ENCODE results near the gene BABAM2. TPM values are rescaled to one million over a fixed set of nuclear protein-coding genes. Genes with fewer than 3 reads are reported as not detected.

Gene BABAM2
- total and polyA plus RNA-seq, 2 of the 4 experiments (the other 2 are of a cell fraction) = 20.9 to 23.1 TPM

DNA sequence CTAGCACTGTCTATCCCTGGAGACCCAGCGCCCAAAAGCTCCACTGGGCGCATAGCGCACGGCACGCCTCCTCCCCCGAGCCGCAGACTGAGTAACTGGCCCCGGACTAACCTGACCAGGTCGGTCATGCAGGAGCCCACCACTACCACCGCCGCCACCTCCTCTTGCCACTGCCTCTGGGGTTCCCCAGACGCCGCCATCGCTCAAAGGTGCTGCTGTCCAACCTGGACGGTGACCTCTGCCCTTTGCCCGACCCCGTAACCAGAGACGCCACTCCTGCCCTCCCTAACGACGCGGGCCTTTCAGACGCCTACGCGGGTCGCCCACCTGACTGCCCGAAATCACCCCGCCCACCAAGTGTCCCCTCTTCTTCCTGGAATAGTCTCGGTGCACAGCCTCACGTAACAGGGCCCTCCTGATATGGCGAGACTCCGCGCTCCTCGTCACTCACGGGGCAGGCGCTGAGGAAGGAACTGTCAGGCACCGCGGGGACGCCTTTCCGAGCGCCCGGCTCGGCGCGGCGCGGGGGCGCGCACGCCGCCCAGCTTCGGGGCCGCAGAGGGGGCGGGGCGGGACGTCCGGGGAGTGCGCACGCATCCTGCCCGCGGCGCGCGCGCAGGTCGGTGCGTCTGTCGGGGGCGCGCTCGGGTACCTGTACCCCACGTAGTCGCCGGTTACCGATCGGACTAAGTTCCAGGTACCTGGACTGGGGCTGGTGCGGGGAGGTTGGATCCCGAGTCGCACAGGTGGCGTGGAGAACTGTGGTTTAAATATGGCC, at the start of gene BABAM2, which contains the start of gene RBKS (continued):
- TF ChIP-seq, protein P1, sequence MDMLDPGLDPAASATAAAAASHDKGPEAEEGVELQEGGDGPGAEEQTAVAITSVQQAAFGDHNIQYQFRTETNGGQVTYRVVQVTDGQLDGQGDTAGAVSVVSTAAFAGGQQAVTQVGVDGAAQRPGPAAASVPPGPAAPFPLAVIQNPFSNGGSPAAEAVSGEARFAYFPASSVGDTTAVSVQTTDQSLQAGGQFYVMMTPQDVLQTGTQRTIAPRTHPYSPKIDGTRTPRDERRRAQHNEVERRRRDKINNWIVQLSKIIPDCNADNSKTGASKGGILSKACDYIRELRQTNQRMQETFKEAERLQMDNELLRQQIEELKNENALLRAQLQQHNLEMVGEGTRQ (IDR thresholded peaks at IDR 0.05; ENCODE audit: low read depth, low read length) = peak; percentile 38; the same call in 1 of the 2 replicates
- TF ChIP-seq RFX5 (IDR thresholded peaks at IDR 0.05; ENCODE audit: low read depth, low read length) = no peak
- TF ChIP-seq FOS (IDR thresholded peaks at IDR 0.05; ENCODE audit: low read depth, low read length) = no peak
- no peak for TF ChIP-seq MAFK (IDR thresholded peaks at IDR 0.05; ENCODE audit: low read depth, low read length)

DNA sequence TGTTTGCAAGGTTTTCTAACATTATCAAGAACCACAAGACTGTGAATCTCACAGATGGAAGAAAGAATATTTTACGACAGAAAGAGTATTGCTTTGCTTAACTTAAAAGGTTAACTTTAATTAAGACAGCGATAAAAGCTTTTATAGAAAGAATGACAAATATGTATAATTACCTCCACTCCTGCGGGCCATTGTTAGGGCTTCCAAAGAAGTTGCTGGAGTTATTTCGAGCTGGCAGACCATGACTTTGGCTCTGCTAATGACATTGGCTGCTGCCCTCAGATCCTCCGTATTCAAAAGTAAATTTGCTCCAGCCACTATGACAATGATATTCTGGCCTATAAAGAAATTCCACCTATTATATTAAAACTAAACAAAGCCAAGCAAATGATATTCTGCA, 47.6 kb upstream of the BABAM2 start:
- no peak overlapping the region for H4K5ac ChIP-seq (ENCODE audit: low read depth, low read length)
- intact Hi-C loops (cut with micrococcal nuclease) (no loop called here), in situ Hi-C loops (cut with MboI; ENCODE audit: low sequenced_read_pairs) (no loop called here), dilution Hi-C loops (cut with HindIII; ENCODE audit: low sequenced_read_pairs, unreplicated experiment) (no loop called here)
- no peak overlapping the region for H3K56ac ChIP-seq (ENCODE audit: extremely low read depth, insufficient read depth, low read length)
- no peaks in the 10 kb centered on the region for H3K79me1 ChIP-seq (ENCODE audit: low read depth in 1 of 2, low read length in 2 of 2)
- H3K27ac ChIP-seq (ENCODE audit: insufficient read depth, low read length) = no peak overlapping the region
- ChIA-PET POLR2A (ENCODE audit: unreplicated experiment) (interaction anchor here (0.6 kb wide), 1 partner anchor 28 kb away, joined by 4 read pairs; no protein-coding TSS in a partner anchor), CTCF (interaction anchor here (0.7 kb wide), 1 partner anchor 19 kb away, joined by 3 read pairs; no protein-coding TSS in a partner anchor)
- no peaks in the 10 kb centered on the region for H4K20me1 ChIP-seq (ENCODE audit: insufficient read depth, low read length)
- WGBS, 2 experiments (ENCODE audit: extremely low coverage in 2 of 2, insufficient read length in 1 of 2) = no CpG with 5 or more reads among the region's 5 CpGs
- no peak overlapping the region for H3K9ac ChIP-seq (ENCODE audit: low read depth, low read length)
- no peak overlapping the region for H2BK5ac ChIP-seq (ENCODE audit: low read depth, low read length, poor library complexity, severe bottlenecking)
- DNase-seq (no peak), ATAC-seq (ENCODE audit: low read depth) (no peak)
- no peak overlapping the region for H2AFZ ChIP-seq (replicated peaks; ENCODE audit: low read length, poor library complexity)
- no peaks in the 10 kb centered on the region for H3K9me1 ChIP-seq (ENCODE audit: insufficient read depth, low read length)
- H3K4me1 ChIP-seq (ENCODE audit: control insufficient read depth, insufficient read depth, low read length) = peaks cover 4% of the 10 kb centered on the region; the same call in 1 of the 2 replicates
- no peak overlapping the region for H3K4me2 ChIP-seq (ENCODE audit: low read depth, low read length)
- no peak overlapping the region for H2BK20ac ChIP-seq (ENCODE audit: low read depth, low read length)
- H3K36me3 ChIP-seq (ENCODE audit: control insufficient read depth, insufficient read depth, low read length) = no peaks in the 10 kb centered on the region
- no peak overlapping the region for H3K23ac ChIP-seq (ENCODE audit: low read depth, low read length)
- H2AK5ac ChIP-seq (ENCODE audit: low read depth, low read length) = no peak overlapping the region
- H3K9me3 ChIP-seq (ENCODE audit: control insufficient read depth, insufficient read depth, low read length) = no peaks in the 10 kb centered on the region
- no peak overlapping the region for H2BK120ac ChIP-seq (ENCODE audit: low read depth, low read length)
- H3K4ac ChIP-seq (ENCODE audit: low read depth, low read length) = no peak overlapping the region
- H3K27me3 ChIP-seq (ENCODE audit: control insufficient read depth, insufficient read depth, low read length) = no peaks in the 10 kb centered on the region
- no peak overlapping the region for H2AK9ac ChIP-seq (replicated peaks; ENCODE audit: low read depth, low read length, poor library complexity)
- H3K18ac ChIP-seq (ENCODE audit: low read depth, low read length) = no peak overlapping the region
- no peak overlapping the region for H4K8ac ChIP-seq (ENCODE audit: low read depth in 2 of 2, low read length in 2 of 2)
- no peak overlapping the region for H2BK15ac ChIP-seq (ENCODE audit: low read depth, low read length)
- no peak overlapping the region for H3K14ac ChIP-seq (replicated peaks; ENCODE audit: low read depth, low read length)
- no peak overlapping the region for H4K91ac ChIP-seq (ENCODE audit: insufficient read depth, low read depth, low read length)
- H3K4me3 ChIP-seq (ENCODE audit: insufficient read depth, low read depth, low read length) = no peak overlapping the region
- BruUV-seq (replicated peaks) = no TSS peak
- no peak for TF ChIP-seq RCOR1 (IDR thresholded peaks at IDR 0.05; ENCODE audit: insufficient replicate concordance, low read length)
- no peak for TF ChIP-seq POLR2A (IDR thresholded peaks at IDR 0.05; ENCODE audit: low read depth, low read length)
- TF ChIP-seq BHLHE40 (IDR thresholded peaks at IDR 0.05; ENCODE audit: low read depth, low read length) = no peak
- no peak for TF ChIP-seq MXI1 (IDR thresholded peaks at IDR 0.05; ENCODE audit: borderline replicate concordance, low read depth, low read length)
- TF ChIP-seq, protein P1 (IDR thresholded peaks at IDR 0.05; ENCODE audit: low read depth, low read length) = no peak
- TF ChIP-seq, protein P2, sequence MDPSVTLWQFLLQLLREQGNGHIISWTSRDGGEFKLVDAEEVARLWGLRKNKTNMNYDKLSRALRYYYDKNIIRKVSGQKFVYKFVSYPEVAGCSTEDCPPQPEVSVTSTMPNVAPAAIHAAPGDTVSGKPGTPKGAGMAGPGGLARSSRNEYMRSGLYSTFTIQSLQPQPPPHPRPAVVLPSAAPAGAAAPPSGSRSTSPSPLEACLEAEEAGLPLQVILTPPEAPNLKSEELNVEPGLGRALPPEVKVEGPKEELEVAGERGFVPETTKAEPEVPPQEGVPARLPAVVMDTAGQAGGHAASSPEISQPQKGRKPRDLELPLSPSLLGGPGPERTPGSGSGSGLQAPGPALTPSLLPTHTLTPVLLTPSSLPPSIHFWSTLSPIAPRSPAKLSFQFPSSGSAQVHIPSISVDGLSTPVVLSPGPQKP (IDR thresholded peaks at IDR 0.05; ENCODE audit: borderline replicate concordance, low read depth, low read length) = no peak
- TF ChIP-seq, protein P3, sequence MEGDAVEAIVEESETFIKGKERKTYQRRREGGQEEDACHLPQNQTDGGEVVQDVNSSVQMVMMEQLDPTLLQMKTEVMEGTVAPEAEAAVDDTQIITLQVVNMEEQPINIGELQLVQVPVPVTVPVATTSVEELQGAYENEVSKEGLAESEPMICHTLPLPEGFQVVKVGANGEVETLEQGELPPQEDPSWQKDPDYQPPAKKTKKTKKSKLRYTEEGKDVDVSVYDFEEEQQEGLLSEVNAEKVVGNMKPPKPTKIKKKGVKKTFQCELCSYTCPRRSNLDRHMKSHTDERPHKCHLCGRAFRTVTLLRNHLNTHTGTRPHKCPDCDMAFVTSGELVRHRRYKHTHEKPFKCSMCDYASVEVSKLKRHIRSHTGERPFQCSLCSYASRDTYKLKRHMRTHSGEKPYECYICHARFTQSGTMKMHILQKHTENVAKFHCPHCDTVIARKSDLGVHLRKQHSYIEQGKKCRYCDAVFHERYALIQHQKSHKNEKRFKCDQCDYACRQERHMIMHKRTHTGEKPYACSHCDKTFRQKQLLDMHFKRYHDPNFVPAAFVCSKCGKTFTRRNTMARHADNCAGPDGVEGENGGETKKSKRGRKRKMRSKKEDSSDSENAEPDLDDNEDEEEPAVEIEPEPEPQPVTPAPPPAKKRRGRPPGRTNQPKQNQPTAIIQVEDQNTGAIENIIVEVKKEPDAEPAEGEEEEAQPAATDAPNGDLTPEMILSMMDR (conservative IDR thresholded peaks at IDR 0.05; ENCODE audit: low read depth, low read length) = no peak
- TF ChIP-seq NFE2L2 (IDR thresholded peaks at IDR 0.05; ENCODE audit: low read depth, low read length) = no peak
- no peak for TF ChIP-seq FOS (IDR thresholded peaks at IDR 0.05; ENCODE audit: low read depth, low read length)
